GM18873 (cell line): ENCODE results near the gene SLC25A48.

ENCODE experiments used
- ATAC-seq: cut with Tn5 transposase; IDR thresholded peaks from one replicate; pipeline ENCODE4 v1.9.1; 2021; ENCODE audit warnings: mild to moderate bottlenecking, moderate library complexity, moderate number of reproducible peaks; ENCODE audit not compliant: unreplicated experiment, low FRiP score

SLC25A48 gene

GRCh38 chr5:135913713-135914626 lies 79.5 kb downstream of the SLC25A48 start:
- ATAC-seq: no peak

GRCh38 chr5:135915466-135916001 lies 81.1 kb downstream of the SLC25A48 start:
- ATAC-seq: no peak

GRCh38 chr5:135916638-135917263 lies 82.3 kb downstream of the SLC25A48 start:
- ATAC-seq: no peak

GRCh38 chr5:135920199-135920598 lies 85.7 kb downstream of the SLC25A48 start:
- no peak for ATAC-seq

GRCh38 chr5:135921388-135921787 lies 86.9 kb downstream of the SLC25A48 start:
- no peak for ATAC-seq

- ATAC-seq: no peak
Measured at GRCh38 chr5:135930029-135930948, 95.8 kb downstream of the SLC25A48 start.

DNA sequence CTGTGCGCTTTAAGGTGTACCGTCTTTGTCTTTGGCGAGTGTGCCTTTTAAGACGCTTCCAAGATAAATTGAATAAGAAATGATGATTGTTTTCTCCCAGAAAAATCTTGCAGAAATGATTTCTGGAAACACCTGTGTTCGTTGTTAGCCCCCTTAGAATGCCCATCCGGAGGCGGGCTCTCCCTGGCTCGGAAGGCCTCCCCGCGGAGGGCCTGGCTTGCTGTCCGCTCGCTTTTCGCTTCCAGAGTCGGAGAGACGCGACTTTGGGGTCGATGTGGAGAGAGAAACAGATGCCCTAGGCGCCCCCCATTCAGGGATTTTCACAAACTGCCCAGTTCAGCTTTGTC lies 96.5 kb downstream of the SLC25A48 start:
- no peak for ATAC-seq

GRCh38 chr5:135934939-135935338 lies 100.5 kb downstream of the SLC25A48 start:
- no peak for ATAC-seq

DNA sequence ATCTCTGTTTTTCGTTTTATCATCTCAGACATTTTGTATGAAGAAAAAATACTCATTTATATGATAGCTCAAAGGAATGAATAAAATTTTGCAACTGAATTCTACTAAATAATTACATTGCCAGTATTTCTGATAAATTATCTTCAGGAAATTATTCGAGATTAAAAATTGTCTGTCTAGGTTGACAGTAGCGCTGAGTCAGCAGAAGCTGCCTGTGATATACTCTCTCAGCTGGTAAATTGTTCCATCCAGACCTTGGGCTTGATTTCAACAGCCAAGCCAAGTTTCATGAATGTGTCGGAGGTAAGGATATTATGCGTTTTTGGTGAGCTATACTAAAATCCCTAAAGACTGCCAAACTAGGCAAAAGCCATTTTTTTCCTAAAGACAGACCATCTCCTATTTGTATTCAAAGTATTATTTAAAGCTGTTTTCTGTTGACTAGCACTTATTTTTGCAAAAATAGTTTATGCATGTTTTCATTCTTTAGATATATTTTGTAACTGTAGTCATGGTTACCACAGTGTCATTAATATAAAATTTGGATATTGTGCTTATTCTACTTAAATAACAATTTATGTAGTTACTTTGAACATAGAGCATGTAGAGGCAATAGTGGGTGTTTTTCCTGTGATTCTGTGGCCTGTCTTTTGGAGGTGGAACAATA lies 102.9 kb downstream of the SLC25A48 start:
- ATAC-seq: no peak
